Stimulated activated CD8-positive, alpha-beta memory T cell treated with anti-CD3 and anti-CD28 coated beads, Interleukin-15, amount 100 ng/mL, for 1 hour (primary cell): Measurements from ENCODE around the gene ELF2.
"Not testable (repeated sequence)": the region's sequence is repeated elsewhere in the genome, so short reads cannot be mapped to it uniquely, and the experiment has no call there.

ENCODE experiments used
- DNase-seq: peaks from one replicate; pipeline ENCODE4 v3.0.0-alpha.2; 2020; ENCODE audit warnings: low read depth

The ELF2 gene

DNA sequence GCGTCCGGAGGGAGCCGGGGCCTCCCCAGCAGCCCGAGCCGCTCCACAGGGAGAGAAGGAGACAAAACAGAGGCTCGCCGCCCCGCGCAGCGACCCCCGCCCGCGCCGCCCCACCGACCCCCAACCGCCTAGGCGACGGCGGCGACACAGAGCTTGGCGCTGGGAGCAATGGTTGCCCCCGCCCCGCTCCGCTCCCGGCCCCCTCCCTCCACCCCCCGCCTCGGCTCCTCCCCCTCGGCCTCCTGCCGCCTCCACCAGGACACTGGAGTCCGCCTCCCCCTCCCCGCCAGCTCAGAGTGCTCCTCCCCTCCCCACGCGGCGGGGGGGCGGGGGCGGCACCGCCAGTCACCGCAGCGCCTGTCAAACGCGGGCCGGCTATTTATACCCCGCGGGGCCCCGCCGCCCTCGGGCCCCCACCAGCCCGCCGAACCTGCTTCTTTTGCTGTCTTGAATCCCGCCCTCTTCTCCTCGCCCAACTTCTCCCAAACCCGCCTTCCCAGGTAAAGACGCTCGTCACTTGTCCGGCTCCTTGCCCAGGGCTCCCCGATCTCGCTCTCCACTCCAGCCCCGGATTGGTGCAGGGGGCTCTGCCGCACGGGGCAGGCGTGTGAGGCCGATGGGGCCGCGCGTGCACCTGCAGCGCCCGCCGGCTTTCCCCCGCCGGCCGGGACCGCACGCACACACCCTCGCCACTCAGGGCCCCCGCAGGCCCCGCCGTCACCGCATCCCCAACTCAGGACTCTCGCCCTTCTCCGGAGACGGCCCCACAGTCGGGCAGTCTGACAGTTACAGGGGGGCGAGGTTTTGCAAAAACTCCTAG, at the start of gene ELF2:
ELF2 (minus strand) TSS at position 170 of the 820 bp plus-strand sequence. CDS start 39,517 bp downstream, outside the sequence.
- peak; percentile 56 for DNase-seq

- no peak for DNase-seq
Observed at GRCh38 chr4:139223682-139224317, 46.8 kb upstream of the ELF2 start.

- no peak for DNase-seq
Observed at GRCh38 chr4:139222215-139222614, 45.2 kb upstream of the ELF2 start.

DNA sequence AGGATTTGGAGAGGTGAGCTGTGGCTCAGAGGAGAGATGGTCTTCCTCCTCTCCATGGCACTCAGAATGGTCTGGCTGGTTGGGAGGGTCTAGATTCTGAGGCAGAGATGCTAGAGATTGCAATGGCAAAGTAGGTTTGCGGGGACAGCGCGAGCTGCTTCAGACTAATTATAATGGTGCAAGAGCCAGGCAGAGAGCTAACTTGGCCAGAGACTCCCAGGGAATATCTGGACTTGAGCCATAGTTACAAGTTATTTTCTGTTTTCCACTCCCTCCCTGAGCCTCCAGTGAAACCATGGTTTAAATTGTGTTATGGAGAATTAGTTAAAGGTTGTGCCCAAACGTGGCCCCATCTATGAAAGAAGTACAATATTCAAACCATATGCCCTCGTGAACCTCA, 44.7 kb upstream of the ELF2 start:
- DNase-seq: no peak

DNA sequence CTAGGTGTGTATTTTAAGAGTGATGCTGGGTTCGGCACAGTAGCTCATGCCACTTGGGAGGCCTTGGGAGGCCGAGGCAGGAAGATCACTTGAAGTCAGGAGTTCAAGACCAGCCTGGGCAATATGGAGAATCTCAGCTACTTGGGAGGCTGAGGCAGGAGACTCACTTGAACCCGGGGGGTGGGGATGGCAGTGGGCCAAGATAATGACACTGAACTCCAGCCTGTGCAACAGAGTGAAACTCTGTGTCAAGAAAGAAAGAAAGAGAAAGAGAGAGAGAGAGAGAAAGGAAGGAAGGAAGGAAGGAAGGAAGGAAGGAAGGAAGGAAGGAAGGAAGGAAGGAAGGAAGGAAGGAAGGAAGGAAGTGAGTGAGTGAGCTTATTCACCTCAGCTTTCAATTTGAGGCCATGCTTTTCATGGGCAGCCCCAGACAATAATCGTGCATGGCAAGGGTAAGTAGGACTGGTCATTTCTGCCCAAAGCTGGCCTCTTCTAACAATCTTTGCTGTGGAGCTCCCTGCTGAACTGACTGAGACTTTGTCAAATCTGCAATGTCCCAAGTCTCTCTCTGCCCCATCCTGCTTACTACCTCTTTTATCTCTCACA, 42.5 kb upstream of the ELF2 start:
- no peak for DNase-seq

DNA sequence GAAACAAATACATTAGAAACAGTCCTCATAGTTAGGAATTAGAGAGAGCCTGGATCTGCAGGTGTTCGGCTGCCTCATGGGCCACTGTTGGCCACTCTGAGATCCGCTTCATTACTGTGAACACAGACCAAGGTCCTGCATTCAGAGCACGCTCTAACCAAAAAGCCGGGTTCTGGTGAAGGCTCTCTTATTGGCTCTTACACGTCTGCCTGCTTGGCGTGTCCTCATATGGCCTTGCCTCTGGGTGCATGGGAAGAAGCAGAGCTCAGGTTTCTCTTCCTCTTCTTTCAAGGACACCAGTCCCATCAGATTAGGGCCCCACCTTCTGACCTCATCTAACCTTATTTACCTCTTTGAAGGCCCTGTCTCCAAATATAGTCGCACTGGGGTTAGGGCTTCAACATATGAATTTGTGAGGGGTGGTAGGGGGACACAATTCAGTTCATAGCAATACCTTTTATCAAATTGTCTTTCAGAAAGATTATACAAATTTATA, 37.1 kb upstream of the ELF2 start:
- no peak for DNase-seq

DNA sequence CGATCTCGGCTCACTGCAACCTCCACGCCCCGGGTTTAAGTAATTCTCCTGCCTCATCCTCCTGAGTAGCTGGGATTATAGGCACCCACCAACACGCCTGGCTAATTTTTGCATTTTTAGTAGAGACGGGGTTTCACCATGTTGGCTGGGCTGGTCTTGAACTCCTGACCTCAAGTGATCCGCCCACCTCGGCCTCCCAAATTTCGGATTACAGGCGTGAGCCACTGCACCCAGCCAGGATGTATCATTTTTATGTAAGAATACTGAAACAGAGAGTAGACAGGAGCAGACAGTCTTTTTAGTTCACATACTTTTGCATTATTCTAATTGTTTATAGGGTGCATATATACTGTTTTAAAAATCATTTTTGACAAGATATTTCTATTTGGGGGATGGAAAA, 36.6 kb upstream of the ELF2 start:
- not testable (repeated sequence) for DNase-seq

DNA sequence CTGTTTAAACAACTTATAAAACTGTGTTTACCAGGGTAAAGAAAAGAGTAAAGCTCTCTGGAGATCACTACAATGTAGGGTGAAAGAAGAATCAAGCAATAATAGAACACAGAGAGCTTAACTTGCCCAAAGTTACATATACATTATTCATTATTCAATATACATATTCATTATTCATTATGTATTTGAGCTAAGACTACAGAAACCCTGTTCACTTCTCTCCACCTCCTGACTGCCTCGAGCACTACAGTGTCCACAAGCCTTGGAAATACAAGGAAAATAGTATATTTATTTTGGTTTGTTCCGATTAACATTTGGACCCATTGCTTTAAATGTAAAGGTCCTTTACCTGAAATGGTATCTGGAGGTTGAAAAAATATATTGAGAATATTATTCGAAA, 35.9 kb upstream of the ELF2 start:
- no peak for DNase-seq

DNA sequence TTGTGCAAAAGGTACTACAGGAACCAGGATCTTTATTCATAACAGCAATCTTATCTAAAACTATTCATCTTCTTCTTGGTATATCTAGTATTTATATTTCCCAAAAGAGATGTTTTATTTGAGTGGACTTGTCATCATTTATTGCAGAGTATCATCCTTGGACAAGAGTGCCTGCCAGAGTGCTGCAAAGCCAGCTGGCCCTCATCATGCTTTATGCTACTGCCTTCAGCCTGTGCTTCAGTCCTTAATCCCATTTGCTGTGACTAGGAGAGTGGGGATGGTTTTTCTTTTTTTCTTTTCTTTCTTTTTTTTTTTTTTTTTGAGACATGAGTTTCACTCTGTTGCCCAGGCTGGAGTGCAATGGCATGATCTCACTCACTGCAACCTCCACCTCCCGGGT, 33.5 kb upstream of the ELF2 start:
- no peak for DNase-seq

GRCh38 chr4:139209470-139210063, 32.5 kb upstream of the ELF2 start:
- no peak for DNase-seq

DNA sequence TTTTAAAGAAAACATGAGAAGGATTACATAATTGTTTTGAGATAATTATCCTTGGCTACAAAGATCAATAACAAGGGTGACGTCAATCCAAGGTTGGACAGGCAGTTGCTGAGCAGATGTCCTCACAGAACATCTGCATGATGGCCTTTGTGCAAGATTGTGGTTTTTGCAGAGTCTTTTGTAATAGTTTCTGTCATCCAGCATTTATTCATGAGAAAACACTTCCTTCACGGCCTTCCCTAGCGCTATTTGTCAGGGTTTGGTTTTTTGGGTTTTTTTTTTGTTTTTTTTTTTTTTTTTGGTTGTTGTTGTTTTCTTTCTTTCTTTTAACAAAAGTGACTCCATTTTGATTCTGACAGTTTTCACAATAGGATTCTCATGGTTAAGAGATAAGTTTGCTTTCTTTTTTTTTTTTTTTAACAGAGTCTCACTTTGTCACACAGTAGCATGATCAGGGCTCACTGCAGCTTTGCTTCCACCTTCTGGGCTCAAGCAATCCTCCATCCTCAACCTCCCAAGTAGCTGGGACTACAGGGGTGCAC, 31.5 kb upstream of the ELF2 start:
- DNase-seq: no peak

DNA sequence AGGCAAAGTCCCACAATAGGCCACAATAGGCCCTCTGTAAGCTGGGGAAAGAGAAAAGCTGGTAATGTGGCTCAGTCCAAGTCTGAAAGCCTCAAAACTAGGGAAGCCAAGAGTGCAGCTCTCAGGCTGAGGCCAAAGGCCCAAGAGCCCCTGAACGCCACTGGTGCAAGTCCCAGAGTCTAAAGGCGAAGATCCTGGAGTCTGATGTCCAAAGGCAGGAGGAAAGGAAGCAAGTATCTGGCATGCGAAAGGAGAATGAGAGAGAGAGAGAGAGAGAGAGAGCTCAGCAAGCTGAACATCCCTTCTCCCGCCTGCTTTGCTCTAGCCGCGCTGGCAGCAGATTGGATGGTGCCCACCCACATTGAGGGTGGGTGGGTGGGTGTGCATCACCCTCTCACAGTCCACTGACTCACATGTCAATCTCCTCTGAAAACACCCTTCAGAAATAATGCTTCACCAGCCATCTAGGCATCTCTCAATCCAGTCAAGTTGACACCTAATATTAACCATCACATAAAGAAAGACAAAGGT, 30.9 kb upstream of the ELF2 start:
- DNase-seq: no peak

- no peak for DNase-seq
Observed at GRCh38 chr4:139207247-139207646, 30.2 kb upstream of the ELF2 start.

DNA sequence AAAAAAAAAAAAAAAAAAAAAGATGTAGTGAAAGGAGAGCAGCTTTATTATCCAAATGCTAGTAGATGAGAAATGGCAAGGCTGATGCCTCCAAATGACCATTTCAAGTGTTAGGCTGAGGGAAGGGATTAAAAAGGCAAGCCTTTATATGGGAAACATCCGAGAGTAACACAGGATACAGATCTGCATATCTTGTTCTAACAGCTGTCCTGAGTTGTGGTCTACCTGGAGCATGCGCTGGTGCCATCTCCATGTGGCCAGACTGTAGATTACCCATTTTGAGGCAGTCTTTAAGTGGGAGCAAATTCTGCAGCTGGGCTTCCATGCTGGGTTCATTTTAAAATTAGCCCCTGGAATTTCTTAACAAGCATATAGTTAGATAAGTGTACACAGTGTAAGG, 26.0 kb upstream of the ELF2 start:
- no peak for DNase-seq

- no peak for DNase-seq
Observed at GRCh38 chr4:139200506-139200905, 23.5 kb upstream of the ELF2 start.

DNA sequence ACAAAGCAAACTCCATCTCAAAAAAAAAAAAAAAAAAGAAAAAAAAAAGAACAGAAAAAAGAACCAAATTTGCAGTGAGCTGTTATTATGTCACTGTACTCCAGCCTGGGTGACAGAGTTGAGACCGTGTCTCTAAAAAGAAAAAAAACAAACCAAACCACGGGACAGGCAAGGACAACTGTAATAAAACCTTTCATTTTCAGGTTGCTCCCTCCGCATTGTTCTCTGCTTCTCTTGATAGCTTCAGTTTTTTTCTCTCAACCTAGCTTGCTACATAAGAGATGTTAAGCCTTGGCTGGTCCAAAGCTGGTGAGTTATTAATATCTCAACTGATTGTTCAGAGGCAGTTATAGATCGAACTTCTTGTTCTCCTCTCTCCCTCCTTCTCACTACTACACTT, 23.1 kb upstream of the ELF2 start:
- no peak for DNase-seq

GRCh38 chr4:139197214-139197613, 20.2 kb upstream of the ELF2 start:
- not testable (repeated sequence) for DNase-seq

DNA sequence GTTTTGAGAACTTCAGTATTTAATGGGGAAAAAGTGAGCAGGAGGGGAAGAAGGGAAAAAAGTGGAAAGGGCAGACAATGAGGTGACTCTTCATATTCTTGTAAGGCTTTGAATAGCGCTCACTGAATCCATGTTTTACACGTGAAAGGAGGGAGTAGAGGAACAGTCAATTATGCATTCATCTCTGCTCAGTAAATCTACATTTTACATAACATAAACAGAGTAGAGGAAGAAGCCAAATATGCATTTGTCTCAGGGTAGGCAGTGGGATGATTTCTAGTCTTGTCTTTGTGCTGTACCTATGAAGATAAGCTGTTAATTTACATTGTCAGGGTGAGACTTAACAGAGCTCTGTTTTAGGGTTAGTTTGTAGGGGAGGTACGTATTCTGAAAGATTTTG, 19.4 kb upstream of the ELF2 start:
- DNase-seq: no peak

DNA sequence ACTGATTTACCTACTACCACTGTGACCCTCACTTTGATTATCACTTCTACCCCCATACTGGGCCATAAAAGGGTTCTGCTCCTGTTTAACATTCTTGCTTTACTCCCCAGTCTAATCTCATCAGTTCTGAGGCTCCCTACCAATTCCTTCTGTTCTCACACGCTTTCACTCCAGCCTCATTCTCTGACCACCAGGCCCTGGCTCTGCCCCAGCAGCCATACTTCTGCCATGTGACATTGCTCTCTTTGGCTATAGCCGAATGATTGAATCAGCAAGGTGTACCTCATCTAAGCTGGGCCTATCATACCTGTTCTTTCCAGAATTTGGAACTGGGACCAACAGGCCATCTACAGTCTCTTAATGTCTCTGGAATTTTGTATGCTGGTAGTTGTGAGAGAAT, 14.4 kb upstream of the ELF2 start:
- no peak for DNase-seq

GRCh38 chr4:139189972-139190371, 13.0 kb upstream of the ELF2 start:
- DNase-seq: no peak

- no peak for DNase-seq
Observed at GRCh38 chr4:139189417-139189749, 12.4 kb upstream of the ELF2 start.
